Heart left ventricle (tissue), 13 donors: Measurements from ENCODE around the gene C1orf105.

Experiments used
- CTCF ChIP-seq, 12 donors: fragments of 200-600 bp; sonication (generic) in 4 of 12; IDR thresholded peaks; one replicate each; pipeline versions ENCODE4 v1.5.0 to v1.8.0; 2018 to 2022; ENCODE audit warnings: antibody characterized with exemption in 12 of 12, mild to moderate bottlenecking in 5 of 12
- POLR2A ChIP-seq, 2 donors: fragments of 450-650 bp; IDR thresholded peaks; one replicate each; pipeline ENCODE4 v1.6.1; 2017; ENCODE audit warnings: antibody characterized with exemption in 2 of 2, mild to moderate bottlenecking in 2 of 2, moderate library complexity in 2 of 2
- donor health status: ischemic (EF 13 %, LVEDD 7.1; RV severe dilation, severe dysfunction).
- donor health status: DM: no; HTN: yes; CAD: no.
- donor health status: DM: no; HTN: no; CAD: no.
- donor health status: ischemic (EF 25% LVEDD 6.9; RV normal size, moderate dysfunction).
- donor health status: ischemic (EF 25% LVEDD 5.7; RV mildly dilated, moderate dysfunction).
- donor health status: ischemic (EF 35%, LVEDD 5.7; RV mildly dilated, moderate dysfunction).
- donor health status: nonischemic (EF 11% LVEDD 7.7; RV severe dilation, severe dysfunction).
- donor health status: DM: yes; HTN: yes; CAD: no.
- donor health status: PGD.
- donor health status: ischemic (EF 29% LVEDD 5.4; RV normal size, mild dysfunction).
- donor health status: nonischemic (EF 23%, LVEDD 6.1; RV moderate dilation, normal function).

- TF ChIP-seq CTCF (IDR thresholded peaks at IDR 0.05) (no peak), POLR2A (IDR thresholded peaks at IDR 0.05) (no peak)
Observed at GRCh38 chr1:172388490-172388889, 32.0 kb upstream of the C1orf105 start.
